Neural cell (in vitro differentiated cells): ENCODE data around the gene ARHGAP18. TPM values are rescaled to one million over a fixed set of nuclear protein-coding genes. Genes with fewer than 3 reads are reported as not detected.

Experiments used
- H2AFZ ChIP-seq: fragments of 200-600, 300-800 bp; sonication (generic), shearing (Covaris generic); 2 replicates; pipeline ENCODE4 v1.6.0; 2014; ENCODE audit warnings: low read depth, mild to moderate bottlenecking, antibody characterized with exemption, low read length, moderate library complexity
- H3F3A ChIP-seq: fragments of 200-600 bp; shearing (Covaris generic); 2 replicates; pipeline ENCODE4 v1.6.1; 2016; ENCODE audit warnings: mild to moderate bottlenecking, moderate library complexity, mixed read lengths, antibody characterized with exemption, low read length; ENCODE audit not compliant: insufficient read depth, poor library complexity, severe bottlenecking
- H3K27ac ChIP-seq: fragments of 200-600, 300-800 bp; sonication (generic), shearing (Covaris generic); 2 replicates; pipeline ENCODE4 v1.5.1; 2014; ENCODE audit warnings: mild to moderate bottlenecking, low read length, moderate library complexity
- H3K27me3 ChIP-seq: fragments of 300-800, 200-600 bp; sonication (generic), shearing (Covaris generic); 2 replicates; pipeline ENCODE4 v1.6.0; 2014; ENCODE audit warnings: mild to moderate bottlenecking, low read depth, low read length, moderate library complexity; ENCODE audit not compliant: insufficient read depth
- H3K36me3 ChIP-seq: fragments of 300-800, 200-600 bp; sonication (generic), shearing (Covaris generic); 2 replicates; pipeline ENCODE4 v1.5.1; 2014; ENCODE audit warnings: mild to moderate bottlenecking, antibody characterized with exemption, low read length, moderate library complexity; ENCODE audit not compliant: insufficient read depth
- H3K4me2 ChIP-seq: fragments of 300-800, 200-600 bp; sonication (generic), shearing (Covaris generic); 2 replicates; pipeline ENCODE4 v1.6.0; 2014; ENCODE audit warnings: mild to moderate bottlenecking, low read length
- H3K4me3 ChIP-seq: fragments of 300-800, 200-600 bp; sonication (generic), shearing (Covaris generic); 2 replicates; pipeline ENCODE4 v1.5.1; 2014; ENCODE audit warnings: mild to moderate bottlenecking, low read length, moderate library complexity
- H3K79me2 ChIP-seq: fragments of 200-600 bp; shearing (Covaris generic); replicated peaks from 2 replicates; pipeline ENCODE4 v1.6.0; 2014; ENCODE audit warnings: mild to moderate bottlenecking, low read length, moderate library complexity; ENCODE audit not compliant: insufficient read depth
- H3K9ac ChIP-seq: fragments of 300-800, 200-600 bp; sonication (generic), shearing (Covaris generic); 2 replicates; pipeline ENCODE4 v1.6.1; 2016; ENCODE audit warnings: mild to moderate bottlenecking, low read length, mixed read lengths
- H3K9me2 ChIP-seq: fragments of 200-600 bp; shearing (Covaris generic); 2 replicates; pipeline ENCODE4 v1.6.1; 2016; ENCODE audit warnings: mild to moderate bottlenecking, low read length, mixed read lengths; ENCODE audit not compliant: insufficient read depth
- H3K9me3 ChIP-seq: fragments of 200-600, 300-800 bp; sonication (generic), shearing (Covaris generic); 2 replicates; pipeline ENCODE4 v1.6.1; 2016; ENCODE audit warnings: mild to moderate bottlenecking, mixed run types, low read length, moderate library complexity, mixed read lengths
- H4K20me1 ChIP-seq: fragments of 200-600 bp; shearing (Covaris generic); 2 replicates; pipeline ENCODE4 v1.6.1; 2016; ENCODE audit warnings: mild to moderate bottlenecking, mixed run types; ENCODE audit not compliant: insufficient read depth
- EP300 ChIP-seq: fragments of 450-650 bp; conservative IDR thresholded peaks from 2 replicates; pipeline ENCODE4 v1.6.1; 2014; ENCODE audit warnings: antibody characterized with exemption, mild to moderate bottlenecking, moderate library complexity; ENCODE audit not compliant: poor library complexity, severe bottlenecking
- EZH2 ChIP-seq: fragments of 200-600, 300-800 bp; shearing (Covaris generic), sonication (generic); IDR thresholded peaks from 2 replicates; pipeline ENCODE4 v1.6.1; 2014; ENCODE audit warnings: antibody characterized with exemption, low read length, borderline replicate concordance, mild to moderate bottlenecking; ENCODE audit not compliant: insufficient read depth, poor library complexity, severe bottlenecking
- MXI1 ChIP-seq: fragments of 450-650 bp; conservative IDR thresholded peaks from 2 replicates; pipeline ENCODE4 v1.6.1; 2014; ENCODE audit warnings: antibody characterized with exemption, mild to moderate bottlenecking; ENCODE audit not compliant: poor library complexity, severe bottlenecking
- POLR2AphosphoS5 ChIP-seq: IDR thresholded peaks from 2 replicates; pipeline ENCODE4 v1.6.1; 2012
- RAD21 ChIP-seq: fragments of 450-650 bp; conservative IDR thresholded peaks from 2 replicates; pipeline ENCODE4 v1.6.1; 2014; ENCODE audit warnings: antibody characterized with exemption, mild to moderate bottlenecking, moderate library complexity
- SMC3 ChIP-seq: fragments of 450-650 bp; conservative IDR thresholded peaks from 2 replicates; pipeline ENCODE4 v1.6.1; 2014; ENCODE audit warnings: antibody characterized with exemption, mild to moderate bottlenecking, moderate library complexity; ENCODE audit not compliant: poor library complexity
- TAF1 ChIP-seq: IDR thresholded peaks from 2 replicates; pipeline ENCODE4 v1.6.1; 2012; ENCODE audit warnings: low read depth
- polyA plus RNA-seq: library from polyadenylated mRNA; depleted of rRNA; stranded (reverse); fragments of >200 nt; gene quantifications from 2 replicates; pipeline ENCODE4 v1.2.3, GENCODE V29; 2014
- TF ChIP-seq, protein P1 (sequence below): fragments of 450-650 bp; IDR thresholded peaks from 2 replicates; pipeline ENCODE4 v1.5.1; 2014; ENCODE audit warnings: antibody characterized with exemption, mild to moderate bottlenecking, moderate library complexity; ENCODE audit not compliant: poor library complexity, severe bottlenecking
- TF ChIP-seq, protein P2 (sequence below): IDR thresholded peaks from 2 replicates; pipeline ENCODE4 v1.6.1; 2012; ENCODE audit warnings: borderline replicate concordance

The ARHGAP18 gene
- polyA plus RNA-seq, 1 donor from 2014 or later, result 4.7 TPM

DNA sequence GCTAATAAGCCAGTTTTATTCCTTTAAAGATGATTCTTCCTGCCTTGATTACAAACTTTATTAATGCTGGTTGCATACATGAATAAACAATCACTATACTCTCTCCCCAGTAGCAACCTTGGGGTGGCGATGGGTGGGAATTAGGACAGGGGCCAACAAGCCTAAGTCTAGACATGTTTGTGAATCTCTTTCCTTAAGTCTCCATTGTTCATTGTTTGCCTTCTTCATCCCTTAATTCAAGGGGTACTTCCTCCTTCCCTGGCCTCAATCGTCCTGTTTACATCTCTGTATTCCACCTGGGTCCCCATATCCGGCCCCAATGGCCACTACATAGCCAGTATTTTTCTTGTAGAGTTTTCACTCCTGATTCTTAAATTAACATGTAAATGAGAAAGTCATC, 66.0 kb downstream of the ARHGAP18 start:
- no peak overlapping the region for H3K4me2 ChIP-seq
- no peak overlapping the region for H2AFZ ChIP-seq

DNA sequence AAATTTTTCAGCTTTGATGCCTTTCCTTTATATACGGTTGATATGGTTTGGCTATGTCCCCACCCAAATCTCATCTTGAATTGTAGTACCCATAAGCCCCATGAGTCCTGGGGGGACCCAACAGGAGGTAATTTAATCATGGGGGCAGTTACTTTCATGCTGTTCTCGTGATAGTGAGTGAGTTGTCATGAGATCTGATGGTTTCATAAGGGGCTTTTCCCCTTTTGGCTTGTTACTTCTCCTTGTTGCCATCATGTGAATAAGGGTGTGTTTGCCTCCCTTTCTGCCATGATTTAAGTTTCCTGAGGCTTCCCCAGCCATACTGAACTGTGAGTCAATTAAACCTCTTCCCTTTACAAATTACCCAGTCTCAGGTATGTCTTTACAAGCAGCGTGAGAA, 66.8 kb downstream of the ARHGAP18 start:
- Histone ChIP-seq H3K4me2 (no peak overlapping the region), H3K79me2 (no peaks in the 10 kb centered on the region), H3K36me3 (no peaks in the 10 kb centered on the region), H3K27me3 (no peaks in the 10 kb centered on the region), H3K9me2 (no peaks in the 10 kb centered on the region), H3F3A (no peaks in the 10 kb centered on the region), H4K20me1 (no peaks in the 10 kb centered on the region), H3K9ac (no peak overlapping the region), H3K4me3 (no peak overlapping the region), H2AFZ (no peak overlapping the region), H3K9me3 (no peaks in the 10 kb centered on the region), H3K27ac (no peak overlapping the region)
- TF ChIP-seq, protein P1, sequence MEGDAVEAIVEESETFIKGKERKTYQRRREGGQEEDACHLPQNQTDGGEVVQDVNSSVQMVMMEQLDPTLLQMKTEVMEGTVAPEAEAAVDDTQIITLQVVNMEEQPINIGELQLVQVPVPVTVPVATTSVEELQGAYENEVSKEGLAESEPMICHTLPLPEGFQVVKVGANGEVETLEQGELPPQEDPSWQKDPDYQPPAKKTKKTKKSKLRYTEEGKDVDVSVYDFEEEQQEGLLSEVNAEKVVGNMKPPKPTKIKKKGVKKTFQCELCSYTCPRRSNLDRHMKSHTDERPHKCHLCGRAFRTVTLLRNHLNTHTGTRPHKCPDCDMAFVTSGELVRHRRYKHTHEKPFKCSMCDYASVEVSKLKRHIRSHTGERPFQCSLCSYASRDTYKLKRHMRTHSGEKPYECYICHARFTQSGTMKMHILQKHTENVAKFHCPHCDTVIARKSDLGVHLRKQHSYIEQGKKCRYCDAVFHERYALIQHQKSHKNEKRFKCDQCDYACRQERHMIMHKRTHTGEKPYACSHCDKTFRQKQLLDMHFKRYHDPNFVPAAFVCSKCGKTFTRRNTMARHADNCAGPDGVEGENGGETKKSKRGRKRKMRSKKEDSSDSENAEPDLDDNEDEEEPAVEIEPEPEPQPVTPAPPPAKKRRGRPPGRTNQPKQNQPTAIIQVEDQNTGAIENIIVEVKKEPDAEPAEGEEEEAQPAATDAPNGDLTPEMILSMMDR, result no peak
- no peak for TF ChIP-seq POLR2AphosphoS5
- TF ChIP-seq SMC3, result no peak
- TF ChIP-seq MXI1, result no peak
- TF ChIP-seq EP300, result no peak

More for the DNA sequence above, 66.0 kb downstream of the ARHGAP18 start:
- H4K20me1 ChIP-seq, result no peaks in the 10 kb centered on the region
- H3K9ac ChIP-seq, result no peak overlapping the region
- H3F3A ChIP-seq, result no peaks in the 10 kb centered on the region
- no peaks in the 10 kb centered on the region for H3K9me3 ChIP-seq
- no peaks in the 10 kb centered on the region for H3K27me3 ChIP-seq
- H3K79me2 ChIP-seq, result no peaks in the 10 kb centered on the region
- no peak overlapping the region for H3K4me3 ChIP-seq
- H3K36me3 ChIP-seq, result no peaks in the 10 kb centered on the region
- no peaks in the 10 kb centered on the region for H3K9me2 ChIP-seq
- H3K27ac ChIP-seq, result no peak overlapping the region
- TF ChIP-seq MXI1, result no peak
- TF ChIP-seq EZH2, result no peak
- no peak for TF ChIP-seq RAD21
- no peak for TF ChIP-seq TAF1
- no peak for TF ChIP-seq EP300
- TF ChIP-seq, protein P1, result no peak
- TF ChIP-seq, protein P2, sequence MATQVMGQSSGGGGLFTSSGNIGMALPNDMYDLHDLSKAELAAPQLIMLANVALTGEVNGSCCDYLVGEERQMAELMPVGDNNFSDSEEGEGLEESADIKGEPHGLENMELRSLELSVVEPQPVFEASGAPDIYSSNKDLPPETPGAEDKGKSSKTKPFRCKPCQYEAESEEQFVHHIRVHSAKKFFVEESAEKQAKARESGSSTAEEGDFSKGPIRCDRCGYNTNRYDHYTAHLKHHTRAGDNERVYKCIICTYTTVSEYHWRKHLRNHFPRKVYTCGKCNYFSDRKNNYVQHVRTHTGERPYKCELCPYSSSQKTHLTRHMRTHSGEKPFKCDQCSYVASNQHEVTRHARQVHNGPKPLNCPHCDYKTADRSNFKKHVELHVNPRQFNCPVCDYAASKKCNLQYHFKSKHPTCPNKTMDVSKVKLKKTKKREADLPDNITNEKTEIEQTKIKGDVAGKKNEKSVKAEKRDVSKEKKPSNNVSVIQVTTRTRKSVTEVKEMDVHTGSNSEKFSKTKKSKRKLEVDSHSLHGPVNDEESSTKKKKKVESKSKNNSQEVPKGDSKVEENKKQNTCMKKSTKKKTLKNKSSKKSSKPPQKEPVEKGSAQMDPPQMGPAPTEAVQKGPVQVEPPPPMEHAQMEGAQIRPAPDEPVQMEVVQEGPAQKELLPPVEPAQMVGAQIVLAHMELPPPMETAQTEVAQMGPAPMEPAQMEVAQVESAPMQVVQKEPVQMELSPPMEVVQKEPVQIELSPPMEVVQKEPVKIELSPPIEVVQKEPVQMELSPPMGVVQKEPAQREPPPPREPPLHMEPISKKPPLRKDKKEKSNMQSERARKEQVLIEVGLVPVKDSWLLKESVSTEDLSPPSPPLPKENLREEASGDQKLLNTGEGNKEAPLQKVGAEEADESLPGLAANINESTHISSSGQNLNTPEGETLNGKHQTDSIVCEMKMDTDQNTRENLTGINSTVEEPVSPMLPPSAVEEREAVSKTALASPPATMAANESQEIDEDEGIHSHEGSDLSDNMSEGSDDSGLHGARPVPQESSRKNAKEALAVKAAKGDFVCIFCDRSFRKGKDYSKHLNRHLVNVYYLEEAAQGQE, result no peak
- no peak for TF ChIP-seq SMC3
- TF ChIP-seq POLR2AphosphoS5, result no peak
